Muscle of arm (tissue), 12 donors: ENCODE results near the gene TTLL11. TPM values are rescaled to one million over a fixed set of nuclear protein-coding genes. Genes with fewer than 3 reads are reported as not detected.

ENCODE experiments used
- DNase-seq: peaks from one replicate; pipeline ENCODE4 v3.0.0-alpha.2; 2013
- polyA plus RNA-seq, 12 donors: library from polyadenylated mRNA; unstranded; fragments of 120-200 nt; gene quantifications; one replicate each; pipeline ENCODE4 v1.2.1, GENCODE V29; 2013; ENCODE audit not compliant: insufficient read length in 12 of 12

TTLL11 gene
- polyA plus RNA-seq, 12 donors, result 13.0 to 36.5 (median 27.4) TPM; not detected in 1

DNA sequence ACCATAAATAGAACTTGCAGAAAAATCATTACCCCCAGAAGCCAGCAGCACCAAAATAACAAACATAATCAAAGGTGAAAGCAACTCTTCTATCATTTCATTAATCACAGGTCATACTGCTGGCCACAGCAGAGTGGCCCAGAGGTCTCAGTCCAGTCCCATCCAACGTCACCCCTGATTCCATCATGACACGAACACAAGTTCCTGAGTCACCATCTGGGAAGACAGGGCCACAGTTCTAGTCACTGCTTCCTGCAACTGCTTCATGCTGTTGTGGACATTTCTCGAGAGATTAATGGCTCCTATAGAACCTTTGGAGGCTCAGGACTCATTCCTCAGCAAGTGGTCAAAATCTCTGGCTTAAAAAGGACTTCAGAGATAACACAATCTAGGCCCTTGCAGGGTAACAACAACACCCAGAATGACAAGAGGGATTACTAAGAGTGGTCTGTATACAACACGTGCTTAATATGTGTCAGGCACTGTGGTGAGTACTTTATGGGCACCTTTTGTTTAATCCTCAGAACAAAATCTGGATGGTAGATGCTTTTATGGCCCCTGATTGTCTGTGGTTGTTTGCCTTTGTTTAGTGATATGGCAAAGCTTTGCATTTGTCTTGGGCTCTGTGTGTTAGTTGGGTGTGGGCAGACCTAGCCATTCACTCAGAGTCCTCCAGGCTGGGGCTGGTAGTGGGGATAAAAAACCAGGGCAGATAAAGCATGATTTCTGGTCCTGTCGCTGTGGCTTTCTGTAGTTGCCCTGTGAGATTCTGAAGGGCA lies 257.3 kb downstream of the TTLL11 start:
- DNase-seq, result no peak

DNA sequence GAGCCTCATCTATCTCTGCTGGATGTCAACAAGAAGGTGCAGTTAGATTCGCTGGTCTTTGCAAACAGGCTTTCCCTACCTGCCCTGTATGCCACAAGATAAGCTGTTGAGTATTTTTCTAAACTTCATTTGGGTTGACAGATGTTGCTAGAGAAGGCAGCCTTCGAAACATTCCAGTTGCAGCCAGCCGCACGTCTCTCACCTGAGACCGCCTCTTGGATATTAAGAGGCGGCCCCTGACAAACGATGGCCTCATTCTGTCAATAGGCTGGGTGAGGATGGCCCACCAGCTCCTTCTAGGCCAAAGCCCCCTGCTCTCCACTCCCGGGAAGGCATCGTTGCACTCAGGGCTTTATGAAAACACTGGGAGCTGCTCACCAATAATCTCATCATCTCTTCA lies 260.0 kb downstream of the TTLL11 start:
- DNase-seq, result no peak

DNA sequence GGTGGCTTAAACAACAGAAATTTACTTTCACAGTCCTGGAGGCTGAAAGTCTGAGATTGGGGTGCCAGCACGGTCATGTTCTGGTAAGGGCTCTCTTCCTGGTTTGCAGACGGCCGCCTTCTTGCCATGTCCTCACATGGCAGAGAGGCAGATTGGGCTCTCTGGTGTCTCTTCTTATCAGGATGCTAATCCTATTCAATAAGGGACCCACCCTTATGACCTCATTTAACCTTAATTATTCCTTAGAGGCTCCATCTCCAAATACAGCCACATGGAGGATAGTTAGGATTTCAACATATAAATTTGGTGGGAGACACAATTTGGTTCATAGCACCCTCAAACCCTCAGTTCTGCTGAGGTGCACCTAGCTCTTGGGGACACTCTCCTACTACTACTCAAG lies 261.2 kb downstream of the TTLL11 start:
- DNase-seq, result no peak

DNA sequence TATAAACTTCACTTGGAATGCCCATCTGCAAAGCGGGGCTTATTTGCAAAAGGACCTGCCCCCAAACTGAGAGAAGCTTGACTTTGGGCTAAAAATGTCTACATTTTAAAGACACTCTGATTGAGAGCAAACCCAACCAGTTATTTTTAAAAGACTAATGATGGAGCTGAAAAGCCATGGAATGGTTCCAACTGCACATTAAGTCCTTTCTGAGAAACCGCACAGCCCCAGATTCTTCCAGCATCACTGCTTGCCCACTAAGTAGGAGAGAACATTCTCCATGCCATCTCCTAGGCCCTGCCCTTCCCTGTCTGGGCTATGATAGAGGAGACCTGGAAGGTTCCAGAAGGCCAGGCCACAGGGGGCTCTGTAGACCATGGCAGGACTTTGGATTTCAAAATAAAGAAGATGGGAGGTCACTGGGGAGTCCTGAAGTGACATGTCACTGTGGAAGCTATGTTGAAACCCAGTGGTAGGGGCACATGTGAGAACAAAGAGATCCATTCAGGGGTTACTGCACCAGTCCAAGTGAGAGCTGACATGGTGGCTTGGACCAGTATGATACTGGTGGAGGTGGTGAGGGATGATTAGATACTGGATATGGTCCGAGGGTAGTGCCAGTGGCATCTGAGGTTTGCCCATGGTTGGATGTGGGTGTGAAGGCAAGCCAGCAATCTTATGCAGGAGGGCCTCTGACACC lies 262.5 kb downstream of the TTLL11 start:
- DNase-seq, result no peak

DNA sequence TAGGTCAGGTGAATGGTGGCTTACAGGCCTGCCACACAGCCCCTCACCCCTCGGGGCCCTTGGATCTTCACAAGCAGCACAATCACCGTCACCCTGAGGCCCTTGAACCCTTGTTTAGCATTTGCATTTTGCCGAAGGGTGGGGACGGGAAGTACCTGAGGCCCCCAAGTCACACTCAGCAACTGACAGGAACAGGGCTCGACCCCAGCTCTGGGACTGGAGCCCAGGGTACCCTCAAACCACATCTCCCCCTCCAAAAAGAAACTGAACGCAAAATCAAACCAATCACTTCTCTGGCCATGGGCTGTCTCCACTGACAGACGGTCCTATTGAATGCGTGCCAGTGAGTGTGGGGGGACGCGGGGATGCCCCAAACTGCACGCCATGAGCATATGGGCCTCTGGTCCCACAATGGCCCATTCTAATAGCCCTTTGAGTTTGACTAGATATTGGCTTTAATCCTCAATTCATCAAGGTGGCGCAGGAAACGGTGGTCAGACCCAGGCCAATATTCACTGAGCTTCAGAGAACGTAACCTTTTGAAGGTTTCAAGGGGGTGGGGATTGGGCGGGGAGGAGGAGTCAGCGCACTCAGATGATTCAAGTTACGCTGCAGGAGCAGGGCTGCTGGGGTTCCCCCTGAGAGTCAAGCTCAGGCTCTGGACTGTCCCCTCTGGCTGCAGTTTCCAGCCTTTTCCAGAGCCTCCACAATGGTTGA lies 265.7 kb downstream of the TTLL11 start:
- DNase-seq, result no peak

DNA sequence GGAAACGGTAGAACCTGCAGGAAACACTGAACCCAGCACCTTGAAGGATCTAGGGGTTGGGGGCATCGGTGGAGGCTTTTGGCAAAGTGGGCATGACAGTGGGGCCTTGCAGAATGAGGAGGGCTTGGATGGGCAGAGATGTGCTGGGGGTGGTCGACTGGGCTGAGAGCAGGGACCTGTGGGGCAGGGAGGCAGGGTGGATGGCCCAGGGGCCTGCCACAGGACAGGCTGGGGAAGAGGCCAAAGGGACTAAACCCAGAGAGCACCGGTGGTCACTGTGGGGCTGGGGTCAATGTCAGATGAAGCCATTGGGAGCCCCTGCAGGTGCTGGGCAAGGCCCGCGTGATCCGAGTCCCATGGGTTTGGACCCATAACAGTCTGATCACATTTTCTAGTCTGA lies 266.4 kb downstream of the TTLL11 start:
- no peak for DNase-seq

DNA sequence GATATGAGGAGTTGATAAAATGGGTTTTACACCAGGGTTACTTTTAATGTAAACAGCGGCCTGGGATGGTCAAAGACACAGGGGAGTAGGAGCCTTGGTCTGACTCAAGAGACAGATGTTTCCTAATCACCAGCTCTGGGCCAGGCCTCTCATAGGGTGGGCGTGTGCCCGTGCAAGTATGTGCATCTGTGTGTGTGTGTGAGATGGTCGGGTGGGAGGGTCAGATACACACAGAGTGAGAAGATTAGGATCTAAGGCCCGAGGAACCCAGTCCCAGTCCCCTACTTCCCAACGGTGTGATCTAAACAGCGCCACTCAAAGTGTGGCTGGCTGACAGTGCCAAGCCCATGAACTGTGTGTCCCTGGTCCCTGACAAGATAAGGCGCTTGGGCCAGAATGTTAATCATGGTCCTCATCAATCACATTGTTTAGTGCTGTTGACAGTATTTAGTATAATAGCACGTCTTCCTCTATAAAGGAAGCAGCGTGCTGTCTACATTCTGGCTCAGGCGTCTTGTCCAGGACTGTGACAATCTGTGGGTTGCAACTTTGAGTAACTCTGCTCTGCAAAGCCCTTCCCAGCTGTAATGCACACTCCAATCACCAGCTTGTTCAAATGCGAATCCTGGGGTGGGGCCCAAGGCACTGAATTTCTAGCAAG lies 267.9 kb downstream of the TTLL11 start:
- no peak for DNase-seq

DNA sequence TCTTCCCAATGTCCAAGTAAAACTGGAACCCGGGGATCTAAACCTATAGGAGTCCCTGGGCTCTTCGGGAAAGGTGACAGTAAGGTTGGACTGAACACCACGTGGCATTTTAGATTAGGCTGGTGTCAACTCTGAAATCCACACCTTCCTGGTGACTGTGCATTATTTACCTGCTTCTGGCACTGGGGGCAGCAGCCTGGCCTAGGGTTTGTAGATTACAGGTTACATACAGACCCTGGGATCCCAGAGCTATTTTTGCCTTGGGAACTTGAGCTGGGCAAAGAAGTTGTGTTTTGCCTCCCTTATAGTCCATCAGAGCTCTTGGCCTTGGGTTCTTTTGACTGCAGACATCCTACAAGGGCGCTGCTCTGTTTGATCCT lies 268.5 kb downstream of the TTLL11 start:
- no peak for DNase-seq

DNA sequence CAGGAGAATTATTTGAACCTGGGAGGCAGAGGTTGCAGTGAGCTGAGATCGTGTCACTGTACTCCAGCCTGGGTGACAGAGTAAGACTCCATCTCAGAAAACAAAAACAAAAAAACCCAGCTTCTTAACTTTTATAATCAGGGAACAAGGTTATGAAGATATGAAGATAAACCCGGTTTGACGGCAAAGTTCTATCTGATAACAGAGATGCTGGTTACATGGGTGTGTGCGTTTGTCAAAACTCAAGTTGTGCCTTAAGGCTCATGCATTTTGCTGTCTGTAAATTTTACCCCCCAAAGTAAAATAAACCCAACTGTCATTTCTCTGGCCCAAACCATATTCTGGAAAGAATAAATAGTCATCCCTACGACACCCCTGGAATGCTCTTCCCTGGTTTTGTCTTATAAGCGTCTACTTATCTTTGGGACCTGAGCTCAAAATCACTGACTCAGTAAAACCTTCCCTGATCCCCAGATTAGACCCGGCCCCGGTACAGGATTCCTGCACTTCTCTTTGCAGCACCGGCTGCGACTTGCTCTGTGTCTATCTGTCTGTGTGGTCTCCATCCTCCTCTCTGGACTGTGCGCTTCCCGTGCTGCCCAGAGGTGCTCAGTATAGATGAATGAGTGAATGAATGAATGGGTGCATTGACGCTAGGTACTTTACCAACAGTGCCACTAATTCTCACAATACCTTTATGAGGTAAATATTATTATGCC lies 269.5 kb downstream of the TTLL11 start:
- DNase-seq, result no peak

DNA sequence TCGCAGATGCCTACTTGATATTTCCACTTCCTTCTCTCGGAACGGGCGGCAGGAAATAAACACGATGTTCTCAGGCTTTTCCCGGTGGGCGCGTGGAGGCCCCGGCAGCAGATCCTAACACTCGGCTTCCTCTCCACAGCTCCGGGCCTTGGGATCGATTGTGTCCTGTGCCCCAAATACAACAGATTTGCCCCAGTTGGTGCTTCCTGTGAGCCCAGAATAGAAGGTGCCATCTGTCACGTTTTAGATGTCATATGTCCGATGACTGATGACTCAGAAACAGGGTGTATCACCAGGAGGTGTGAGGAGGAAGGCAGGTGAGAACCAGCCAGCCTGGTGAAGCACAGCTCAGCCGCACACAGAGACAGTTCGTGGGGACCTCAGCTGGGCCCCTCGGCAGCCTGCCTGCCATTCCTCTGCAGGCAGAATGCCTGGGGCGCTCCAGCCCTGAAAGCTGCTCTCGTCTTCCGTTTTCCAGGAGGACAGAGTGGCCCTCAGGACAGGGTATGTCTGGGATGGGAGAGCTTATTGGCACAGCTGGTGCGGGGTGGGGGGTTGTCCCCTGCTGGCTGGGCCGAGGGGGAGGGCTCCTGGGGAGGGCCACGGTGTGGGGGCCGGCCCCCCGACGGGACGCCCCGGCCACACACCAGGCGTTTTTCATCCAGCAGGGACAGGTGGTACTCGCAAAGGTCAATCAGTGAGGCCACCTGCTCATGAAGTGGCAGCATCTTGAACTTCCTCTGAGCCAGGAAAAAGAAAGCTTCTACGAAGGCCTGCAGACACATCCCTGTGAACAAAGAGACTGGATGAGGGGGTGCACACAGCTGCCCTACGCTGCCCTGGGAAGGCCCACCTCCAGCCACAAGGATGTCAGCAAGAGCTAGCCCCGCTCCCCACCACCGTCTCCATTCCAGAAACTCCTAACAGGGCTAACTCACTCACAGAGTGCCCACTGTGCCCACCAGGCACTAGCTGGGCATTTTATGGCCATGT lies 270.7 kb downstream of the TTLL11 start:
- DNase-seq, result no peak

DNA sequence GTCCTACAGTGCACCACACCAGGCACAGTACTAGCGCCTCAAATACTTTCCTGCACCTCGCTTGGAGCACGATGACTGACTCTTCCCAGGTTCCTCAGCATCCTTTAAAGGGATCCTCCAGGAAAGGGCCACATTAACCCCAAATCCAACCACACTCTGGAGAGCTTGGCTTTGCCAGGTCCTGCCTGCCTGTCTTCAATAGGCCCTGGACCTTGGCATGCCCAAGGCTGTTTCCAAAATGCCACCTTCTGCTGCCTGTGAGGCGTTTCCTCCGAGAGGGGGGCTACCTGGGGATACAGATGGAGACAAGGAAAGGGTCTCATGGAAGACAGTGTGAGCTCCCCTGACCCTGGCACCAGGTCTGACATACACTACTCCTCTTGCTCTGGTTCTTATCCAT lies 271.8 kb downstream of the TTLL11 start:
- no peak for DNase-seq

DNA sequence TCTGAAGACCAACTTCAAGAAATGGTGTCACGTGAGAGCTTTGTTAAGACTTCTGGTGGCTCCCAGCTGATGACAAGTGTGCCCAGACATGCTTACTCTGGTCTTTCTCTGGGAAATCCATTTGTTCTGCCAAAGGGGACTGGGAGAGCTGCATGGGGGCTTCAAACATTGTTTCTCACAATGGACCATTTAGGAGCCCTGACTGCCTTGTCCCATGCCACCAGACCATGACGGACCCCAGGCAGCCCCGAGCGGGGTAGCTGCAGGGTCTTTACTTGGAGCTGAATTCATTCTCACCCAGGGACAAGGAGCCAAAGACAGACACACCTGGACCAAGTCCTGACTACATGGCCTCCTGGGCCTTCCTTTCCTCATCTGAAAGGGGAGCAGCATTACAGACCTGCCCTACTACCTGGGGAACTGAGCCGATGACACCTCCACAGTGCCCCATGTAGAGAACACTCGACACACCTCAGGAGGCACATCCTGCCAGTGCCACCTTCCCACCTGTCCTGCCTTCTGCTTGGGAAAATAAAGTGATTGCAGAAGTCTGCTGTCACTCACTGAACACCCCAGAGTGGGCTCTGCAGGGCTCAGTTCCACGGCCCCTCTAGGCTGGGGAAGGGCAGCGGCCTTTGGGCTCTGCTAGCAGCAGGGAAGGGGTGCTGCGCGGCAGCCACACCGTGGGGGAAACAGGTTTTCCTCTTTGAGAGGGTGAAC lies 272.7 kb downstream of the TTLL11 start:
- DNase-seq, result no peak

DNA sequence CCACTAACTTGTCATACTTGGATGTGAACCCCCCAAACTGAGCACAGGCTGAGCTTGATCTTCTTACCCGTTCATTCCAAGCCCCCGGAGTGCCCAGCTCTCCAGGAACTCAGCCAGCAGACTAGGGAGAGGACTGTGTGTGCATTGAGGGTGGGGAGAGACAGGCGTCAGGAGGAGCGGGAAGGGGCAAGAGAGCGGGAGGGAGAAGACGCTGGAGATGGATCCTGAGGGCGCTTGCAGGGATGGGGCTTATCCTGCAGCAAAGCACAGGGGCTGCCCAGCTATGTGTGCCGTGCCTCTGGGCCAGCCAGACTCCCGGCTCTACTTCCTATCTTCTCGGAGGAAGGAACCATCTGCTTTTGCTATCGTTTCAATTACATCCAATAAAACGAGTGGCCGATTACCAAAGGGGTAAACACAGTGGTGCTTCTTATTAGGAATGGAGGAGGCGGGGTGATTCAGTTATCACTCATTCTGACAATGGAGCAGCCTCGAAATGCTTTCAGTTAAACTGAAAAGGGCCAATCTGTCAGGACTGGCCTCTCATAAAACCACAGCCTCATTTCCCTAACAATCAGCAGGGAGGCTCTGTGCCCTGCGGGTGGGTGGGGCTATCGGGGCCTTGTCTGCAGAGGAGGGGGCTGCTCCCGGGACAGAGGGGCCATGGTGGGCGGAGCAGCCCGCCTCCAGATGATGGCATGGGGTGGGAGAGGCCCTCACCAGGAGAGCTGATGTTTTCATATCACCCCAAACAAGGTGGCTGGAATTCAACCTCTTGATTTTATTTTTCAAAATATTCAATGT lies 273.5 kb downstream of the TTLL11 start:
- no peak for DNase-seq

DNA sequence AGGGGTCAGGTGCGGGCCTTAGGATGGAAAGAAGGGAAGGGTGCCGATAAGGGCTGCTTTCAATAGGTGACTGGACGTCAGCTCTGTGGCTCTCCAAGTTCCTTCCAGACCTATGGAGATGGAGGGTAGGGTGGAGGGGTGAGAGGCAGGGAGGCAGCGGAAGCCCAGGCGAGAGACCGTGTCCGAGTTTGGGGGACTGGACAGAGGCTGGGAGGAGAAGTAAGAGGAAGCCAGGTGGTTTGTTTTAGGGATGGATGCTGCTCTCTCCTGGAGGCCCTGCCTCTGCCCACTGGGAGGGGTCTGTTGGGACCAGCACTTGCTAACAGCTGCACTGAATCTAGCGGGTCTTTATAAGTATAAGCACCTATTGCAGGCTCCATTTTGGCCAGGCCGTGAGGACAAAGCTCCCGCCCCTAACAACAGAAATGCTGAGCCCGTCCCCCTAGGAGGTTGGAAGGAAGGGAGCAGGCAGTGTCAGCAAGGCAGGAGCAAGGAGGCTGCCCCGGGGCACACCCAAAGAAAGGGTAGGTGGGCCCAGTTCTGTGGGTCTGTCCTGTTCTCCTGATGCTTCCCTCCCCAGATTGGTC lies 274.2 kb downstream of the TTLL11 start:
- DNase-seq, result no peak

DNA sequence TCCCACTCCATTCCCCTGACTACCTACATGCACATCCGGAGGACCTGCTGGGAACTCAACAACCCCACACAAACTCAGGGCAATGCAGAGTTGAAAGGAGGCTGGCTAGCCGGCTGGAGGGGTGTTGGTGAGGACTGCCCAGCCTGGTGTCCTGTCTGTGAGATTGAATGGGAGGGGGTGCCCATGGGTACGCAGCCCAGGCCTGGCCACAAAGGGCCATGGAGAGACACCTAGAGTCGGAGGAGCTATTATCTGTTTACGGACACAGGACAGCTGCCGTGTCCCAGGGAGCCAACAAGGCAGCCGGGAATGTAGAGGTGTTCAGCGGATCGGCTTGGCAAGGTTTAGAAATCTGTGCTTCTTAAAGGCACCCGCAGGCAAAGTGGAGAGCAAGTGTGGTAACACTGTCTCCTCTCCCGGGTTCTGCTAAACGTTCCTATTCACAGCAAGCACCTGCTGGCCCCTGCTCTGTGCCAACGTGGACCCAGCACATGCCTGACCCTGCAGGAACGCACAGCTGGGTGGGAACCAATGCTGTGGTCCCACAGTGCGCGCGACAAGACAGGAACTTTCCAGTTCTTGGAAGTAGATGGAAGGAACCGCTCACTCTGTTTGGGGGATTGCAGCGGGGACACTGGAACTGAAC lies 275.0 kb downstream of the TTLL11 start:
- DNase-seq, result no peak

DNA sequence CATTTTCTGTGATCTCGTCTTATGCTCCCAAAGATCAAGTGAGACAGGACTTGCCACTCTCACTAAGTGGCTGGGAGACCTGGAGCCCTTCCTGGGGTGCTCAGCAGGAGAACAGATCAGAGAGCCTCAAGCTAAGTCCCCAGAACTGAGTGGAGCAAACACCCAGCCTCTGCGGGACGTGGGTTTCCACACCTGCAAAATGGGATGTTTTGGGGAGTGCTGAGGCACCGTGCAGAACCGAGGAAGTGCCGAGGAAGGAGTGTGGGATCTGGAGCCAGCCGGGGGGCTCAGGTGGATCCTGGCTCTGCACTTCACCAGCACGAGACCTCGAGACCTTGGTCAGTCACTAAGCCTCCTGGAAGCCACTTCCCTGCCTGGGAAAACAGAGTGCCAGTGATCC lies 275.6 kb downstream of the TTLL11 start:
- no peak for DNase-seq

DNA sequence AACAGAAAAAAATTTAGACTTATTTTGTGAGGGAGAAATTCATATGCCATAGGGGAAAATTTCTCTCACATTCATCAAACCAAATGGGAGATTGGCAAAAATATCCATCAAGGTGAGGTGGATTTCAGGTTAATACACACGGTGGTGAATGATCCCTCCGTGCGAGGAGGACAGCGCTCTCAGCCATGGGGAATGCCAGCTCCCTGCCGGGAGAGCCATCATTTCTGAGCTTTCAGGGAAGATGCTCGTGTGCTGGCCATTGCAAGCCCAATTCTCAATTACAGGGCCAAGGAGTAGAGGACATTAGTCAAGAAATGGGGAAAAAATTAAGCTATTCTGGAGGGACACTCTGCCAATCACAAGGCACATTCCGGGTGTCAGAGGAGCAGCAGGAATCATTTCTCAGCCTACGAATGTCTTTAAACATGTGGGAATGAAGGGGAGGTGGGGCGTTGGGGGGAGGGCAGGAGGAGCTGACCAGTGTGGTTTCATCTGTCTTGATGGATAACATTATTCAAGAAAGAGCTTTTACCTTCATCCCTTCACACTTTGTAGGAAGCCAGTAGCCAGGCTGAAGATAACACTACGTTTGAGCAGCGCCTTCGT lies 276.2 kb downstream of the TTLL11 start:
- DNase-seq, result no peak

DNA sequence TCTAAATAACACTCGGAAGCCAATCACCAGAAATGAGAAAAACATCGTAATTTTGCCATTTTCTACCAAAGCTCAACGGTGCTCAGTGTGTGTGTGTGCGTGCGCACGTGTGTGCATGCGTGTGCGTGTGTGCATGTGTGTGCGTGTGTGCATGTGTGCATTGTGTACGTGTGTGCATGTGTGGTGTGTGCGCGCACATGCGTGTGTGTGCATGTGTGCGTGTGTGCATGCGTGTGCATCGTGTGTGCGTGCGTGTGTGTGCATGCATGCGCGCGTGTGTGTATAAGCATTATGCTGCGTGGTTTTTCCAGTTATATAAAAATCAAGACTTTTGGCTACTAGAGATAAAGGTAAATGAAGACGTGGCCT lies 276.7 kb downstream of the TTLL11 start:
- DNase-seq, result no peak
